GM18526 (cell line): ENCODE results near the gene MACO1.

ENCODE experiments used
- POLR2A ChIP-seq: IDR thresholded peaks from 3 replicates; pipeline ENCODE4 v1.6.1; 2011; ENCODE audit not compliant: insufficient read length; ENCODE audit errors: extremely low read depth

Gene MACO1

GRCh38 chr1:25541425-25541824 is 110.7 kb downstream of the MACO1 start:
- TF ChIP-seq POLR2A, result no peak

- TF ChIP-seq POLR2A, result no peak
Measured at GRCh38 chr1:25541889-25542658, 111.4 kb downstream of the MACO1 start.

- no peak for TF ChIP-seq POLR2A
Measured at GRCh38 chr1:25543005-25543424, 112.3 kb downstream of the MACO1 start.

GRCh38 chr1:25543425-25544242 is 112.9 kb downstream of the MACO1 start, which contains the start of gene LDLRAP1:
LDLRAP1 (plus strand) TSS chr1:25543606; CDS start chr1:25543699, 93 bp downstream.
- TF ChIP-seq POLR2A, result peak; percentile 62

GRCh38 chr1:25544243-25544764 is 113.6 kb downstream of the MACO1 start:
- TF ChIP-seq POLR2A, result no peak

GRCh38 chr1:25544819-25545218 is 114.1 kb downstream of the MACO1 start:
- TF ChIP-seq POLR2A, result no peak

GRCh38 chr1:25545767-25546166 is 115.1 kb downstream of the MACO1 start:
- no peak for TF ChIP-seq POLR2A

GRCh38 chr1:25546193-25546592 is 115.5 kb downstream of the MACO1 start:
- TF ChIP-seq POLR2A, result no peak

- no peak for TF ChIP-seq POLR2A
Measured at GRCh38 chr1:25548601-25549000, 117.9 kb downstream of the MACO1 start.

- TF ChIP-seq POLR2A, result peak; percentile 45
Measured at GRCh38 chr1:25549273-25550154, 118.8 kb downstream of the MACO1 start.
